Fibroblast of peridontal ligament (primary cell): ENCODE measurements around the gene MPRIP.
A peak's percentile ranks its signal among the peaks of the same experiment; 100 is the strongest.

Source experiments
- DNase-seq: peaks from one replicate; pipeline ENCODE4 v3.0.0-alpha.2; 2010; ENCODE audit errors: extremely low read depth

MPRIP gene

DNA sequence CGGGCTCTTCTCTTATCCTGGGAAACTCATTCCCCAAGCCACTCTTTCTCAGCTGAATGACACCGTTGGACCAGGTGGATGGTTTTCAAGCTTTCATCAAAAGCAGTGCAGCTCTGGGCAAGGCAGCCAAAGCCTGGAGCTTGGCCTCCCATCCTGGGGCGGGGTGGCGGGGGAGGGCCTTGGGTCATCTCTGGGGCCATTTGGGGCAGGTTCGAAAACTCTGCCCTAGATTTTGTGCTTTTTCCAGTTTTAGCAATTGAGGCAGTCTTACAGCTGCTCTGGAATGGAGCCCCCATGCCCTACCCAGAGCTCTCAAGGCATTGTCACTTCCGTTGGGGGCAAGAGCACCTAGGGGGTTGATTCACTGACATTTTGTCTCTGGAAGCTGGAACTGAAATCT is 9.1 kb downstream of the MPRIP start:
- DNase-seq: no peak

DNA sequence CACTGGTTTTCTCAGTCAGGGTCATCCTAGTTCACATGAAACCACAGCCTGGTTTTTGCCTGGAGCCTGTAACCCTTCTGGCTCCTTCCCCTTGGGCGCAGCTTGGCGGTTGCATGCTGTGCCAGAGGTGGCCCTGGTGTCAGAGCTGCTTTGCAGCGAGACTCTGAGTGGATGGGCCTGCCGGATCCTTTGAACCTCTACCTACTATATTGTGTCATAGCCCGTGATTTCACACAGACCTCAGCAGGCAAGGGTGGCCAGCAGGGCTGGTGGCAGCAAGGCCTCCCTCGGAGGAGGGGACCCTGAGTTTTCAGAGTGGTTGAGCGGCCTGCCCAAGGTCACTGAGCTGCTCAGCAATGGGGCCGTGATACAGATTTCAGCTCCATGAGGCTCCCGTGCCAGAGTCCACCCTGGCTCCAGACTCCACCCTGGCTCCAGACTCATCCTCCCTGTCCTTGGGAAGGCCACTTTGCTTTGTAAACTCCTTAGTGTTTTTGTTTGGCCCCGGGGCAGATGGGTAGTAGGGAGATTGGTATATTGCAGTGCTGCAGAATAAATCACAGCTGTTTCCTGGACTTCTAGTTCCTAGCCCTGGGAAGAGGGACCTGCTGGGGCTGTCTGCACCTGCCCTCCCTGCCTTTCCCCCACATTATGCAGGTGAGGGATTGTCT is 9.7 kb downstream of the MPRIP start:
- peak; percentile 63 for DNase-seq

DNA sequence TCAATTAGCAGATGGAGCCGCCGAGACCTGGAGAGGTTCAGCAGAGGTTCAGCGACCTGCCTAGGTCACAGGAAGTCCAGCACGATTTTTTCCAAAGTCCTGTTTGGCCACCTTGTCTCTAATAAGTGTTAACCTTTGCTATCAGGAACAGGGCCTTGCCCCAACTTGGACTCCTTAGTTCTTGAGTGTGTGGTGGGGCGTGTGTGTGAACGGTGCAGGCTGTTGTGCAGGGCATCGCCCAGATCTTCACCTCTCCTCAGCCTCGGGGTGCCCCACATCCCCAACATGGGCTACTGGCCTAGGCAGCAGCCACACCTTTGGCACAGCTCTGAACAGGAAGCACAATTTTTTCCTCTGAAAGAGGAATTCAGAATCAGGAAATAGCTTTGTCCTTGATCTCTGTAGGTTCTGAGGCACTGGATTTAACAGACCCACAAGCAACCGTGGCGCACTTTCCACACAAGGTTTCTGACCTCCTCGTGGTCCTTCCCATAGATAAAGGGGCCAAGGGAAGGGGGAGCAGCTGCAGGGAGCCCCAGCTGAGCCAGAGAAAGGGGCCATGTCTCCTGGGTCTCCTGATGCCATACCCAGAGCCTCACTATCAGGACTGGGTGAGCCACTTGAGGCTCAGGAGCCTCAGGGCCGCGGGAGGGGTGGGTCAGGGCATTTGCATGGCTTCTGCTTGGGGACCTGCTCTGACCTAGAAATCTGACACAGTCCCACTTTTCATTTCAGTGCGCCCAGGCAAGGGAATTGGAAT is 10.4 kb downstream of the MPRIP start:
- no peak for DNase-seq

DNA sequence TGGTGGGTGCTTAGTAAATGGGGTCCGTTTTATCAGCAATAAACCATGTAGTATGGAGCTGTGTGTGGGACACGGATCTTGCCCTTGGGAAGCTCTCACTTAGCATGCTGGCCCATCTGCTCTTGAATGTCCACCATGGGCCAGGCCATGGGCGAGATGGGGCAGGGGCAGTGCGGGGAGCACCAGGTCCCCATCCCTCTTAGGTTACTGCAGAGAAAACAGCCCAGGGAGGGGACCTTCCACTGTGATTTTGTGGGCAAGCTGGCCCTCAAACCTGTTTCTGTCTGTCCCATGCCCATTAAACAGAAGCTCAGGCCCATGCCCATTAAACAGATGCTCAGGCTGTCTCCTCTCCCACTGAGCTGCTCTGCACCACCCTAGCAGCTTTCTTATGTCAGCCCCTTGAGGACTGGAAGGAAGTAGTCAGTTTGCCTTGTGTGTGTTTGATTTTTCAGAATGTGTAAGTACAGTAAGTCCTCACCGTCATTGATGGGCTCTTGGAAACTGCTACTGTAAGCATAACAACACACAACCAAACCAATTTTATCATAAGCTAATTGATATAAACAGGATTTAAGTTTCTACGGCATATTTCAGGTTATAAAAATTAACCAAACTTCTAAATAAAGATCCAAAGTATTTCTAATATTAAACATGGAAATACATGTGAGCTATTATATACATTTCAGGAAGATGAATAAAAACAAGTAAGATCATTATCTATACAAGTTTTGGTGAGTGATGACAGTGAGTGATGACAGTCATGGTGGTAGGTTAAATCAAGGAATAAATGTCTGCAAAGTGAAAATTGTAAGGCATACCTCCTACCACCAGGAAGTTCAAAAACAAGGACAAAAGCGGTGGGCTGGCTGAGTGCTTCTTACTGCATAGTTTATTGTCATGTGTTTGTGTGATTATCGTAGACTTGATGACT is 11.5 kb downstream of the MPRIP start:
- no peak for DNase-seq

DNA sequence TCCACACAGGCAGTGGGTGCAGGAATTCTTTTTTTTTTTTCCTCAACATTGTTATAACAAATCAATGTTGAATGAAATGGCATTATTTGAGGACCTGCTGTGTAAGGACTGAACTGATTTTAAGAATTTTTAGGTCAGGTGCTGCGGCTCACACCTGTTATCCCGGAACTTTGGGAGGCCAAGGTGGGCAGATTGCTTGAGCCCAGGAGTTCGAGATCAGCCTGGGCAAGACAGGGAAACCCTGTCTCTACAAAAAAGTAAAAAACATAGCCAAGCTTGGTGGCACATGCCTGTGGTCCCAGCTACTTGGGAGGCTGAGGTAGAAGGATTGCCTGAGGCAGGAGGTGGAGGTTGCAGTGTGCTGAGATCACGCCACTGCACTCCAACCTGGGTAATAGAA is 12.4 kb downstream of the MPRIP start:
- DNase-seq: no peak

DNA sequence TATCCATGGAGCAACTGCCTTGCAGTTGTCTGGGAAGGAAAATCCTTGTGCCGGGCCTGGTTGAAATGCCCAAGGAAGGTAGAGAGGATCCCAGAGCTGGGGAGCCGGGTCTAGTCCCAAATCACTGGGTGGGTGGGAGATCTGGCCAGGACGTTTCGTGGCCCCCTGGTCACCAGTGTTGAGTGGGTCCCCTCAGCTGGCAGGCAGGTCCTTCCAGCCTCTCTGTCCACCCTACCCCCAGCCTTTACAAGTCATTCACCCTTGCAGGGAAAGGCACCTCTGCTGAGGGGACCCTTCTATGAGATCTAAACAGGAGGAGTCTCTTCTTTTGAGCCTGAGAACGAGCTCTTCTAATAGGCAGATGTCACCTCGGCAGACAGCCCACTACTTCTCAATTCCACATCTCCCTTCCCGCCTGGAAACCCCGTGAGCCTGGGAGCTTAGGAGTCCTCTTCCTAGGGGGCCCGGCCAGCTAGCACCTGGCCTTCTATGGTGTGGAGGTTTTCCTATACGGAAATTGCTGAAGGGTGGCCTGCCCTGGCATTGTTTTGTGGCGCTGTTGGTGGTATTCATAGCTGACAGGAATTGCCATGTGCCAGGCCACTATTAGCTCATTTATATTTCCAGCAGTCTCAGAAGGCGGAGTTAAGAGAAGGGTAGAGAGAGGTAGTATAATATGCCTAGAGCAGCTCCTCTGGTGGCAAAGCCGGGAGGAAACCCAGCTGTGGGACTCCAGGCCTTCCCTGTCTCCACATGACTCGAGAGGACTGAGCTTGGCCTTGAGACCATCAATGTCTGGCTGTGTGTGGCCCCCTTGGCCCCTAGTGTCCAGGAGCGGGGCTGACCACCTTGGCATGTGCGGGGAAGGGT is 13.3 kb downstream of the MPRIP start:
- DNase-seq: no peak

DNA sequence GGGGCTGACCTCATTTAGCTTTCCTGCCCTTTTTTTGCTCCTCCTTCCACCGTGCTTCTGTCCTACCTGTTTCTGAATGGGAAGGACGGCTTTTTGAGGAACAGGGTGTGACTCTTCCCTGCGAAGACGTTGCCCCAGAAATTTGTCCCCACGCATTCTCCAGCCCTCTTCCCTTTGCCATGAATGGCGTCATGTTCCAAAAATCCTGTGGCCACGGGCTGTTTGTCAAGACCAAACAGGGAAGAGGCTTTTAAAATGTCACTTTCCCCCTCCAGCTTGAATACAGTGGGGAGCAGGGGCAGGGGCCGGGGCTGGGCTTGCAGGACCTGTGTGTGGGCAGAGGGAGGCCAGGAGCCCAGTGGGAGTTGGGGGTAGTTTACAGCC is 13.9 kb downstream of the MPRIP start:
- peak; percentile 52 for DNase-seq

DNA sequence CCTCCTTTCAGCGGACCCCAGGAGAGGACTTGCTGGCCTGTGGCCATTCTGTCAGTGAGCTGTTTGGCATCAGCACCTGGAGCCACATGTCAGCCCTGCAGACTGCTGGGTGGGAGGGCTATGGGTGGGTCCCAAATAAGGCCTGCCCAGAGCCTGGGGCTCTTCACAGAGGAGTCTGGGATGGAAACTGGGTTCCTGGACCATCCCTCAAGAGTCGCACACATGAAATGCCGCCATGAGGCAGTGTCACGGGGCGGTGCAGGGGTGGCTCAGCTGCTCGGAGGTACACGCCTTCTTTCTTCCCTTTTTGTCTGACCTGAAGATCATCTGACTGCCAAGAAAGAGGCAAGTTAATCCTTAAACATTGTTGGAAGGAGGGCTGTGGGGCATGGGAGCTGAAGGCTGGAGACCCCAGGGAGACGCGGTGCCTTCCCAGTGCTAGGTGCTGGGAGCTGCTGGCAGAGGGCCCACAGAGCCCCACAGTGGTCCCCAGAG is 14.8 kb downstream of the MPRIP start:
- DNase-seq: no peak

DNA sequence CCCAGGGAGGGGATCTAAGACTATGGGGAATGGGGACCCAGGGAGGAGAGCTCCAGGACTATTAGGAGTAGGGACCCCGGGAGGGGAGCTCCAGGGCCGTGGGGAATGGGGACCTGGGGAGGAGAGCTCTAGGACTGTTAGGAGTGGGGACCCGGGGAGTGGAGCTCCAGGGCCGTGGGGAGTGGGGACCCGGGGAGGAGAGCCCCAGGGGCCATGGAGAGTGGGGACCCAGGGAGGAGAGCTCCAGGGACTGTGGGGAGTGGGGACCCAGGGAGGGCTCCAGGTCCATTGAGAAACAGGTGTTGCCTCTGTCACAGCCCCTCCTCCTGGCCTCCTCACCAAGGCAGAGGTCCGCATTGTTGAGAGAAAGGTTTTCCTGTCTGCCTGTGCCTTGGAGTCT is 16.0 kb downstream of the MPRIP start:
- DNase-seq: no peak

DNA sequence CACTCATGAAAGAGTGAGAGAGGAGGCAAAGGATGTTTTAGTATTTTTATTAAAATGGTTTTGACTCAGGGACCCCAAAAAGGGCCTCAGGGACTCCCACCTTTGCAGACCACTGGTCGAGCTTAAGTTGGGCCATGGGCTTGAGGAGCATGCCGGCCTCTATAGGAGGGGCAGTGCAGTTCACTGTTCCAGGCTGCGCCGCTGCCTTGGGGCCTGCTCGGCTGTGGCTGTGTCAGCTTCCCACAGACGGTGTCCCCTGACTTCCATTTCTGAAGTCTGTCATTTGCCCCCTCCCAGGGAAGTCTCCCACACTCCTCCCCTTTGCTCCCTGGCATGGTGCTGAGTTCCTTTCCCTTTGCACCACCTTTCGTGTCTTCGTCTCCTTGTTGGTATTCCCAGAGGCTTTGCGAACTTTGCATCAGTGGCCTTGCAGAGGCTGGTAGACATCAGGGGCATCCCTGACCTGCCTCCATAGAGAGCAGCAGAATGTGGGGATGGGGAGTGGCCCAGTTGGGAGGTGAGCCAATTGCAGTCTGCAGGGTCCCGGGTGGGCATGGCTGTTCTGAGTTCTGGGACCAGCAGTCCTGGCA is 17.1 kb downstream of the MPRIP start:
- no peak for DNase-seq

DNA sequence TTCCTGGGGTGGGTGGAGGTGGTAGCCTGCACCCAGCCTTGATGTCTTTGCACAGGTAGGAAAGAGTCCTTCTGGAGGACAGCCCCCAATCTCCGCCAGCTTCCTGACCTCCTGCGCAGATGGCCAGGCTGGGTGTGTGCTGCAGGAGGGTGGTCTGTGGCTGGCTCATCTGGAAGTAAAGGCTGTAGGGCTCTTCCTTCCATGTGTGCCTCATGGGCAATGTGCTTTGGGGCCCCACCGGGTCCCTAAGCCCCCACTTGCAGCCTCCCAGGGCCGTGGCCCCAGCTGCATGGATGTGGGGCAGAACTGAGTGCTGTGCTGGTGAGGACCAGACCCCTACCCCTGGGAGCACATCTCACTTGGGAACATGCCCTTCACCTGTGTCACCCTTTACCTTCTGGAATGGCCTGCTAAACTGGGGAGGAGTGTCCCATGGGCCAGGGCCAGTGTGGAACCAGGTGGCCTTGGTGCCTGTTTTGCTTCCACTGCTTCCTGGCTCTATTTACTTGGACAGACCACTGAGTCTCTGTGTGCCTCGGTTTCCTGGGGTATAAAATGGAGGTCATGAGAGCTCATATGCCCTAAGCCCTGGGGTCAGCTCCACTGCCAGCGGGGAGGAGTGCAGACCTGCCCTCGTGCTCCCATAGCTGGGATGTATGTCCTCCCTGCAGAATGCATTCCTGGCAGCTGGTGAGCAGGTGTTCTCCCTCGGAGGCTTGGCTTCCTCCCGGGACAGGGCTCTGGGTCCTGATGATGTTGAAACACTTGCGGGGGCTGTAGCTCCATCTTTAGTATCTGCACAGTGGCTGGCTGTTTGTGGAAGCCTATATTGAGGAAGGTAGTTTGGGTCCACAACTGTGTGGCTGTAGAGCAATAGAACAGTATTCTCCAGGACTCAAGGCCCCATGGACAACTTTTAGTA is 18.0 kb downstream of the MPRIP start:
- no peak for DNase-seq

DNA sequence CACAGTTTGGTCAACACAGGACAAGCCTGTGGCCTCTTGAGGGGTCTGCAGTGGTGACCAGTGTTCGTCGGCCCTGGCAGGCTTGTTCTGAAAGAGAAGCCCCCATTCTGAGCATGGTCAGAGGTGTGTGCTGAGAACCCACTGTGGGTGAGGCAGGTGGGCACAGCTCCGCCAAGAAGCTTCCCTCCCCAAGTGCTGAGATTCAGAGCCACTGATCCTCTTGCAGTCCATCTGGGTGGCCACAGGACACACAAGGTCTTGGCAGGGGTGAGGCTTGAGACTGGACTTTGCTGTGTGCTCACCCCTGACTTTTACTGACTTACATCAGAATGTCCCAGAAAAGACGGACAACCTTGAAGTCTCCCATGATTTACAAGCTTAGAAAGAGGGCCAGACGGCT is 18.7 kb downstream of the MPRIP start:
- DNase-seq: no peak

DNA sequence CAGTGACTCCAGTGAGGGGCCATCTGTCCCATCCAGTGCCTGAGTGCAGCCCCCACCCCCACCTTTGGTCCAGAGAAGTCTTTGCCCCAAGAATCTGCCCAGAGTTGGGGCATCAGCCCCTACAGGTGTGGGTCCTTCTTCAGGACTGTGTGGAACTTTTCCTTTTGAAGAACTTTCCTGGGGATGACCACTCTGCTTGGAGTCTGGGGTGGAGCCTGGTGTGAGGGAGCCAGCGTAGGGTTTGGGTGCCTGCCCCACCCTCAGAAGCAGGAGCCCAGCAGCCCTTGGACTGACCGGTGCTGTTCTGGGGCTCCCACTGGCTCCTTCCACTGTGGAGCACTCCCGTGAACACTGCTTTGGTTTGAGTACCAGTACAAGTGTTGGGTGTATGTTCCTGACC is 19.3 kb downstream of the MPRIP start:
- DNase-seq: no peak

DNA sequence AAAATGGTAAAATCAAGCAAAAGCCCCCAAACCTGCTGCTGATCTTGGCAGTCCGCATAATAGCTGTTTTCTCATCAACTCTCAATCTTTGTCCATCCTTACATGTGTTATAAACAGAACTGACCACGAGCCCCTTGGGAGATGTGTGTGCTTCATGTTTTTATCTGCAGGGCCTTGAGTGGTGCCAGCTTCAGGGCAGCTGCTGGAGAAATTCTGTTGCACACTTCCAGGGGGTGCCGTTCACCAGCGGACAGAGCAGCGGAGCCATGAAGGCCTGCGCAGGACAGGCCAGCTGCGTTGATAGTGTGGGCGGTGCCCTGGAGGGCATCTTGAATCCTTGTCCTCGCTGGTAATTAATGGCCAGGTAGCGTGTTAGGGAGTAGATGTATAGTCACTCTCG is 20.1 kb downstream of the MPRIP start:
- peak; percentile 77 for DNase-seq

DNA sequence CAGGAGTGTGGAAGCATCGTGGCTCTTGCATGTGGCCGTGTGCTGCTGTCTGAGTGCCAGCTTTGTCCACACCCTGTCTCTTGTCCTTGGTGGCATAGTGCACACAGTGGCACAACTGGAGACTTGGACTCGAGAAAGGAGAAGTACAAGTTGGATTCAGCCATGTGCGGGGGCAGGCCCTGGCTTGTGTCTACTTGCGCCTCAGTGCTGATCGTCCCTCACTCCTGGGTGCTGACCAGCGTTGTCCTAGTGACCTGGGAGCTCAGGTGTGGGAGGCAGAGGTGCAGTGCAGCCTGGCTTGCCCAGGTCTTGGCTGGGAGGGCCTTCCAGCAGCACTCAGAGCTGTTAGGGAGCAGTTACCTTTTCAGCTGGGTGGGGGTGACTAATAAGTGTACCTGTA is 20.6 kb downstream of the MPRIP start:
- no peak for DNase-seq

DNA sequence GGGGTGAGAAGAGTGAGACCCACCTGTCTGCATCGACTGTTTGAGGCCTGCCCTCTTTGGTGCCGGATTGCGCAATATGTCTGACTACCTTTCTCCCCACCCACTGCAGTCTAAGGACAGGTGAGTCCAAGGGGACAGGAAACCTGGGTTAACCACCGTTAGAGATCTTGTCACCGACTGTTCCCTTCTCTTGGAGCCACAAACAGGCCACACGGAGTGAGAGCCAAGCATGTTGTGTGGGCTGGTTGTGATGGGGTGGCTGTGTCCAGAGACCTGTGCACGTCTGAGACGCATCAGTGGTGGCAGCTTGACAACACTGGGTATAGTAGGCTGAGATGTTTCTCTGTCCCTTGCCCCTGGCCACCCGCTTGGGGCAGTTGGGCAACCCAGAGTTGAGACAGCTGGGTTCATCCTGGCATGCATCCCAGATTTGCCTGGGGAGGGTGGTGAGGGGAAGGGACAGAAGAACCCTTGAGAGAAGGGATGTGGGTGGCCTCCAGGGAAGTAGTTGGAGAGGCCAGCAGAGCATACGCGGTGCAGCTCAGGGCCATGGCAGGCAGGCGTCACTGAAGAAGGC is 21.4 kb downstream of the MPRIP start:
- DNase-seq: peak; percentile 14

DNA sequence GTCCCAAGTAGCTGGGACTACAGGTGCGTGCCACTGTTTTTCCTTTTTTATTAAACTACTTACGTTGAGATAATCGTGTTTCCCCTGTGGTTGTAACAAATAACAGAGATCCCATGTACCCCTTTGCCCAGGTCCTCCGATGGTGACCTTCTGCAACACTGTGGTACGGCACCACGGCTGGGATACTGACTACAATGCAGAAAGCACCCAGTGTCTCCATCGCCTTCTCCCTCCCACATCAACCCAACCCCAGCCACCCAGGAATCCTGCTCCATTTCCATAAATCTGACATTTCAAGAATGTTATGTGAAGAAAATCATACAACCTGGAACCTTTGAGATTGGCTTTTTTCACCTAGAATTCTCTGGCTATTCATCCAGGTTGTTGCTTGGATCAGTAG is 22.1 kb downstream of the MPRIP start:
- DNase-seq: no peak

DNA sequence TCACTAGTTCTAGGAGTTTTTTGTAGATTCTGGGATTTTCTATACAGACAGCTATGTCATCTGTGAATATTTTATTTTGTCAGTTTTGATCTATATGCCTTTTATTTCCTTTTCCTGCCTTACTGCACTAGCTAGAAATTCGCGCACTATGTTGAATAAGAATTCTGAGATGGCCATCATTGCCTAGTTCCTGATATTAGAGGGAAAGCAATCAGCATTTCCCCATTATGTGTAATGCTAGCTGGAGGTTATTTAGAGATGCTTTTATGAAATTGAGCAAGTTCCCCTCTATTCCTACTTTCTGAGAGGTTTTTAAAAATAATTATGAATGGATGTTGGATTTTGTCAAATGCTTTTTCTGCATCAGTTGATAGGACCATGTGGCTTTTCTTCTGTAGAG is 23.8 kb downstream of the MPRIP start:
- no peak for DNase-seq

DNA sequence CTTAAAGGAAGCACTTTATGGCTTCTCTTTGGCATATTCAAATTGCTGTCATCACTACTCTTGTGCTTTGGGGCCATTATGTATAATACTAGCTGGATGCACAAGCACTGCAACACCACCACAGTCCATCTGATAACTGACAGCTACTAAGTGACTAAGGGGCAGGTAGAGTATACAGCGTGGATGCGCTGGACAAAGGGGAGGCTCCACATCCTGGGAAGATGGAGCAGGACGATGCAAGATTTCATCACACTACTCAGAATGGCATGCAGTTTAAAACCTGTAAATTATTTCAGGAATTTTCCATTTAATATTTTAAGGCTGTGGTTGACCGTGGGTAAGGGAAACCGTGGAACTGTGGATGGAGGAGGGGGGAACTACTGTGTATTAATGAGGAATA is 25.0 kb downstream of the MPRIP start:
- peak; percentile 11 for DNase-seq

DNA sequence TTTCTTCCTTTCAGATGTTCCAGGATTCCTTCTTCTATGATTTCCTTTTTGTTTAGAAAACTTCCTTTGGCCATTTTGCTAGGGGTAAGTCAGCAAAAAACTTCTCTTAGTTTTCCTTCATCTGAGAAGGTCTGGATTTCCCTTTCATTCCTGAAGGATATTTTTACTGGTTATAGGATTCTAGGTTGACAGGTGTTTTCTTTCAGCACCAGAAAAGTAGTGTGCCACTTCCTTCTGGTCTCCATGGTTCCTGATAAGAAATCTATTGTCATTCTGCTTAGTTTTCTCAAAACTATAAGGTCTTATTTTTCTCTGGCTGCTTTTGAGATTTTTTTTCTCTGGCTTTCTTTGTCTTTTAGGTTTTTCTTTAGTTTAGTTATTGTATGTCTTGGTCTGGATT is 27.6 kb downstream of the MPRIP start:
- no peak for DNase-seq
